ENCODE results near the gene ATF7.

DNA sequence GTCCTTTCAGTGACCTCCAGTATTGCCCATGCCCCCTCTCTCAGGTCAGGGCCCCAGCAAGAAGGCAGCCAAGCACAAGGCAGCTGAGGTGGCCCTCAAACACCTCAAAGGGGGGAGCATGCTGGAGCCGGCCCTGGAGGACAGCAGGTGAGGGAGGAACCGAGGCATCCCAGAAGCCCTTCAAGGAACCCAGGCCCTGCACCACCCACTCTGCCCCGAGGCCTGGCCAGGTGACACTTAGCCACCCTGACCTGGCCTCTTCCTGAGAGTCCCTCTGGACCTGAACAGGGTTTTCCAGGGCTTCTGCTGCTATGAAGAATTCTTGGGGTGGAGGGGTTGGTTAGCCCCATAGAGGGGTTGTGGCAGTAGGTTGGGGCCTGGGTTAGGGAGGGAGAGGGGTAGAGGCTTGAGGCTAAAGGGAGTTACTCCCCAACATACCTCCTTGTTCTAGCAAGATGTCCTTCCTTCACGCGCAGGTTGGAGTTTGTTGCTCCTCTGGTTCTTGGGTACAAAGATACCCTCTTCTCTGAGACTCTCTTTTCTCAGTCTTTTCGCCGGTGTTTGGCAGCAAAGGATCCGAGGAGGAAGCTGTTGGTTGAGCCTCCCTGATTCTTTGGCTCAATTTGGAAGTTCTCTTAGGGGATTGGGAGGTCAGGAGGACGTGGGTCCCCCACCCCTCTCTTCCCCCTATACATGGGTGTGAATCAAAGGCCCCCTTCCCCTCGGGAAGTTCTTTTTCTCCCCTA lies 123.0 kb downstream of the ATF7 start:
- TF ChIP-seq, protein P1, sequence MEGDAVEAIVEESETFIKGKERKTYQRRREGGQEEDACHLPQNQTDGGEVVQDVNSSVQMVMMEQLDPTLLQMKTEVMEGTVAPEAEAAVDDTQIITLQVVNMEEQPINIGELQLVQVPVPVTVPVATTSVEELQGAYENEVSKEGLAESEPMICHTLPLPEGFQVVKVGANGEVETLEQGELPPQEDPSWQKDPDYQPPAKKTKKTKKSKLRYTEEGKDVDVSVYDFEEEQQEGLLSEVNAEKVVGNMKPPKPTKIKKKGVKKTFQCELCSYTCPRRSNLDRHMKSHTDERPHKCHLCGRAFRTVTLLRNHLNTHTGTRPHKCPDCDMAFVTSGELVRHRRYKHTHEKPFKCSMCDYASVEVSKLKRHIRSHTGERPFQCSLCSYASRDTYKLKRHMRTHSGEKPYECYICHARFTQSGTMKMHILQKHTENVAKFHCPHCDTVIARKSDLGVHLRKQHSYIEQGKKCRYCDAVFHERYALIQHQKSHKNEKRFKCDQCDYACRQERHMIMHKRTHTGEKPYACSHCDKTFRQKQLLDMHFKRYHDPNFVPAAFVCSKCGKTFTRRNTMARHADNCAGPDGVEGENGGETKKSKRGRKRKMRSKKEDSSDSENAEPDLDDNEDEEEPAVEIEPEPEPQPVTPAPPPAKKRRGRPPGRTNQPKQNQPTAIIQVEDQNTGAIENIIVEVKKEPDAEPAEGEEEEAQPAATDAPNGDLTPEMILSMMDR (IDR thresholded peaks at IDR 0.05) = no peak
- TF ChIP-seq EZH2phosphoT487 (IDR thresholded peaks at IDR 0.05) (no peak), EZH2 (IDR thresholded peaks at IDR 0.05) (no peak)

Data from neural progenitor cell (in vitro differentiated cells).